CD4-positive, alpha-beta memory T cell (primary cell): ENCODE data around the gene SLC25A45. TPM values are rescaled to one million over a fixed set of nuclear protein-coding genes. Genes with fewer than 3 reads are reported as not detected.
A peak's percentile ranks its signal among the peaks of the same experiment; 100 is the strongest.

ENCODE experiments used
- CTCF ChIA-PET: fragments of 350-600 bp; sonication (Branson Sonifier 250); formaldehyde crosslinking; loops from one replicate; lab custom pipeline; 2021; ENCODE audit warnings: inconsistent platforms; ENCODE audit not compliant: partially characterized antibody; lab: Charles Lee
- POLR2A ChIA-PET: fragments of 350-600 bp; sonication (Branson Sonifier 250); formaldehyde crosslinking; loops from one replicate; lab custom pipeline; 2021; ENCODE audit not compliant: partially characterized antibody; lab: Charles Lee
- DNase-seq, 5 donors: peaks; one replicate each; pipeline versions ENCODE4 v3.0.0 to v3.0.0-alpha.2; 2020 to 2022; ENCODE audit warnings: mixed read lengths in 1 of 5
- H3K27ac ChIP-seq: one replicate; pipeline ENCODE4 v1.7.0; 2013; ENCODE audit warnings: low read depth, low read length
- H3K27me3 ChIP-seq: 2 replicates; pipeline ENCODE4 v1.7.0; 2013; ENCODE audit warnings: mild to moderate bottlenecking, low read length, moderate library complexity; ENCODE audit not compliant: insufficient read depth
- H3K36me3 ChIP-seq: 2 replicates; pipeline ENCODE4 v1.7.0; 2013; ENCODE audit warnings: mild to moderate bottlenecking, low read length, moderate library complexity; ENCODE audit not compliant: insufficient read depth
- H3K4me1 ChIP-seq: 2 replicates; pipeline ENCODE4 v1.7.0; 2013; ENCODE audit warnings: mild to moderate bottlenecking, low read length, moderate library complexity; ENCODE audit not compliant: insufficient read depth
- H3K4me3 ChIP-seq, 2 donors: one replicate each; pipeline ENCODE4 v1.7.0; 2013; ENCODE audit warnings: low read length in 2 of 2, mild to moderate bottlenecking in 1 of 2
- H3K9me3 ChIP-seq, 2 donors: one replicate each; pipeline ENCODE4 v1.7.0; 2013; ENCODE audit warnings: low read length in 2 of 2, control low read depth in 1 of 2; ENCODE audit not compliant: control insufficient read depth in 1 of 2
- H3K27ac Mint-ChIP-seq, 7 donors: one replicate each; pipeline ENCODE4 v1.8.0; 2020 to 2021; ENCODE audit warnings: mixed read lengths in 7 of 7, mild to moderate bottlenecking in 6 of 7, inconsistent platforms in 3 of 7, moderate library complexity in 3 of 7
- H3K27me3 Mint-ChIP-seq, 2 donors: one replicate each; pipeline ENCODE4 v1.8.0; 2020 to 2021; ENCODE audit warnings: mixed read lengths in 2 of 2
- H3K36me3 Mint-ChIP-seq, 2 donors: one replicate each; pipeline ENCODE4 v1.8.0; 2020 to 2021; ENCODE audit warnings: mixed read lengths in 2 of 2, inconsistent platforms in 1 of 2, mild to moderate bottlenecking in 1 of 2
- H3K4me1 Mint-ChIP-seq, 4 donors: one replicate each; pipeline ENCODE4 v1.8.0; 2020 to 2021; ENCODE audit warnings: mixed read lengths in 4 of 4, mild to moderate bottlenecking in 1 of 4
- H3K4me3 Mint-ChIP-seq, 8 donors: one replicate each; pipeline ENCODE4 v1.8.0; 2020 to 2021; ENCODE audit warnings: mixed read lengths in 8 of 8, mild to moderate bottlenecking in 7 of 8, moderate library complexity in 6 of 8, inconsistent platforms in 3 of 8
- H3K9me3 Mint-ChIP-seq, 8 donors: one replicate each; pipeline ENCODE4 v1.8.0; 2020 to 2021; ENCODE audit warnings: mixed read lengths in 8 of 8, mild to moderate bottlenecking in 5 of 8, inconsistent platforms in 3 of 8, moderate library complexity in 1 of 8
- intact Hi-C: fragments of 100-400 bp; cut with micrococcal nuclease; formaldehyde crosslinking; loops from one replicate; pipeline ENCODE4 v1.15.1; 2023
- polyA plus RNA-seq, 2 donors: library from polyadenylated mRNA; unstranded; fragments of 300-500 nt; fragmentation: Illumina TruSeq; gene quantifications; one replicate each; pipeline ENCODE4 v1.2.3, GENCODE V29; 2021
- total RNA-seq, 2 experiments: library from RNA; stranded (reverse); gene quantifications; one replicate each; pipeline ENCODE4 v1.2.3, GENCODE V29; 2021

Gene SLC25A45
- total and polyA plus RNA-seq, 4 experiments from 2014 or later: 7.2 to 24.2 (median 16.0) TPM

DNA sequence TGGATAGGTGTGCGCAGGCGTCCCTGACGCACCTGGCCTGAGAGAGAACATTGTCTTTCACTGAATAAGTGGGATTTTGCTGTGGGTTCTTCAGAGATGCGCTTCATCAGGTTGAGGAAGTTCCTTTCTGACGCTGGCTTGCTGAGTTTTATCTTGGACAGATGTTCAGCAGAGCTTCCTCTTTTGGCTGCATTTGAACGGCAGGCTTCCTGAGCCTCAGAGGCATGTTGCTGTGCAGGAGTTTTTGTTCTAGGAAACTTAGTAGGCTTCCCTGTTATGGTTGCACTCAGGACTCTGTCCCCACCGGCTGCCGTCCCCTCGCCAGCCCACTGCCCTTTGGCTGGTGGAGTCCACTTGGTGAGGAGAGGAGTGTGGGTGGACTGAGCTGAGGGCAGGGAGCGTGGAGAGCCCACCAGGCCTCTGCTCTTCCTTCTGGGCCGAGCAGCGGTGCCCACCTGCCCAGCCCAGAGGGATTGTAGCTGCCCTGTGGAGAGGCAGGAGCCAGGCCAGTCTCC lies 21.2 kb upstream of the SLC25A45 start:
- no peaks in the 10 kb centered on the region for H3K27me3 ChIP-seq
- H3K27me3 Mint-ChIP-seq: no peaks in the 10 kb centered on the region
- H3K4me3 Mint-ChIP-seq: no peak overlapping the region
- intact Hi-C loops: no loop called here
- H3K4me1 ChIP-seq: no peaks in the 10 kb centered on the region
- peaks cover 10 to 47% of the 10 kb centered on the region in 2 donors for H3K36me3 Mint-ChIP-seq
- no peak overlapping the region for H3K27ac ChIP-seq
- H3K4me1 Mint-ChIP-seq: peaks cover 0 to 6% (median 1%) of the 10 kb centered on the region in 4 donors
- ChIA-PET CTCF (interaction anchor here (1.1 kb wide), 1 partner anchor 105 kb away, joined by 3 read pairs; no protein-coding TSS in a partner anchor), POLR2A (interaction anchor here (1.3 to 2.6 kb wide), 3 partner anchors 19 to 126 kb away, joined by 3 to 7 read pairs (median 3); partner anchors contain the start of gene NEAT1)
- H3K27ac Mint-ChIP-seq: peak overlapping the region in 1 of 7 donors; percentile 47
- H3K9me3 ChIP-seq: no peaks in the 10 kb centered on the region
- no peaks in the 10 kb centered on the region for H3K9me3 Mint-ChIP-seq
- no peak for DNase-seq
- no peak overlapping the region for H3K4me3 ChIP-seq
- H3K36me3 ChIP-seq: peaks cover 34% of the 10 kb centered on the region

DNA sequence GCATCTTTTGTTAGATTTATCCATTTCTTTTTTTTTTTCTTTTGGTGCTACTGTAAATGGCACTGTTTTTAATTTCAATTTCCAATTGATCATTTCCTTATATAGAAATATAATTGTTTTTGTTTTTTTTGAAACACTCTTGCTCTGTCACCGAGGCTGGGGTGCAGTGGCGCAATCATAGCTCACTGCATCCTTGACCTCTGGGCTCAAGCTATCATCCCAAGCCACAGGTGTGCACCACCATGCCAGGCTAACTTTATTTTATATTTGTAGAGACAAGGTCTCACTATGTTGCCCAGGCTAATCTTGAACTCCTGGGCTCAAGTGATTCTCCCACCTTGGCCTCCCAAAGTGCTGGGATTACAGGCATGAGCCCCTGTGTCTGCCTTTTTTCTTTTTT lies 20.3 kb upstream of the SLC25A45 start:
- ChIA-PET POLR2A (interaction anchor here (0.5 to 25.9 kb wide), 3 partner anchors 73 to 127 kb away, joined by 3 to 654 read pairs (median 3); partner anchors contain the start of gene MALAT1), CTCF (interaction anchor here (1.4 kb wide), 1 partner anchor 13 kb away, joined by 5 read pairs; no protein-coding TSS in a partner anchor)
- Histone ChIP-seq H3K27me3 (no peaks in the 10 kb centered on the region), H3K4me3 (no peak overlapping the region), H3K4me1 (no peaks in the 10 kb centered on the region), H3K9me3 (no peaks in the 10 kb centered on the region), H3K36me3 (peaks cover 38% of the 10 kb centered on the region), H3K27ac (no peak overlapping the region)
- intact Hi-C loops: no loop called here
- Mint-ChIP-seq H3K27me3 (no peaks in the 10 kb centered on the region), H3K9me3 (no peaks in the 10 kb centered on the region), H3K4me1 (peaks cover 0 to 6% (median 1%) of the 10 kb centered on the region in 4 donors), H3K36me3 (peaks cover 10 to 48% of the 10 kb centered on the region in 2 donors), H3K4me3 (no peak overlapping the region), H3K27ac (peak overlapping the region in 2 of 7 donors; percentile 48 to 58)
- no peak for DNase-seq

DNA sequence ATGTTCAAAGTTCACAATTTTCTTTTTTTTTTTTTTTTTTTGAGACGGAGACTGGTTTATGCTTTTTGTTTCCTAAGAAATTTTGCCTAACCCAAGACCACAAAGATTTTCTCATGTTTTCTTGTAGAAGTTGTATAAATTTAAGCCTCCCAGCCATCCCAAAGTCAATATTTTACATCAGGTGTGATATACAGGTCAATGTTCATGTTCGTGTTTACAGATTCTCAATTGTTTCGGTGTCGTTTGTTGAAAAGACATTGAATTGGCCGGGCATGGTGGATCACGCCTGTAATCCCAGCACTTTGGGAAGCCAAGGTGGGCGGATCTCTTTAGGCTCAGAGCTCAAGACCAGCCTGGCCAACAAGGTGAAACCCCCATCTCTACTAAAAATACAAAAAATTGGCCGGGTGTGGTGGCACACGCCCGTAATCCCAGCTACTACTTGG lies 19.4 kb upstream of the SLC25A45 start:
- Histone ChIP-seq H3K27ac (no peak overlapping the region), H3K27me3 (no peaks in the 10 kb centered on the region), H3K9me3 (no peaks in the 10 kb centered on the region), H3K36me3 (peaks cover 42% of the 10 kb centered on the region), H3K4me3 (no peak overlapping the region), H3K4me1 (no peaks in the 10 kb centered on the region)
- intact Hi-C loops: no loop called here
- DNase-seq: peak in 1 of 5 donors; percentile 0
- ChIA-PET POLR2A (interaction anchor here (0.7 to 25.9 kb wide), 3 partner anchors 20 to 658 kb away, joined by 3 to 654 read pairs (median 3); partner anchors contain the start of genes MALAT1 and RASGRP2), CTCF (interaction anchor here (1.4 kb wide), 1 partner anchor 14 kb away, joined by 5 read pairs; no protein-coding TSS in a partner anchor)
- Mint-ChIP-seq H3K4me3 (no peak overlapping the region), H3K9me3 (no peaks in the 10 kb centered on the region), H3K27me3 (no peaks in the 10 kb centered on the region), H3K27ac (peak overlapping the region in 2 of 7 donors; percentile 68 to 78), H3K36me3 (peaks cover 16 to 53% of the 10 kb centered on the region in 2 donors), H3K4me1 (peaks cover 0 to 6% (median 2%) of the 10 kb centered on the region in 4 donors)

DNA sequence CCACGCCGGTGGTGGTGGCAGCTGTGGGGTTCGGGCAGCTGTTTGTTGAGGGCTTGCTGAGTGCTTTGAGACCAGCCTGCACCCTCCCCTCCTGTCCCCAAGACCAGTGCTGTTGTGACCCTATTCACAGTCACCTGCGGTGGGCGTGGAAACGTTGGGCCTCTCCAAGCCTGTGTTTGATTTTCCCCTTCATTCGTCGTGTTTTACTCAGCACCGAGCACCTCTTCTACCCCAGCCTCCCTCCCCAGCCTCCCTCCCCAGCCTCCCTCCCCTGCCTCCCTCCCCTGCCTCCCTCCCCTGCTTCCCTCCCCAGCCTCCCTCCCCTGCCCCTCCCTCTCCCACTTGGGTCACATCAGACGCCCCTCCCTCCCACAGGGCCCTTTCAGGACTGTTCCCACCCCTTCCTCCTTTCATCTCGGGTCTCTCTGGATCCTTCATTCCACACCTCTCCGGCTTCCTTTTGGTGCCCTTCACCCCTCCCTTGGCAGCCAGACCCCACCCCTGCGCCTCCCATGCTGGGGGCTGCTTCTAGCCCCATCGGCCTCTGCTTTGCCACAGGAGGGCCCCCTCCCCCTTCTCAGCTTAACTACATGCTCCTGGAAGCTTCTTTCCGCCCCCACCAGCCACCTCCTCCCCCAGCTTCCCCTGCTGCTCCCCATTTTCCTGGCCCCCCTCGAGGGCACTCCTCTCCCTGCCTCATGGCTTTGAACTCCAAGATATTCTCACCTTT lies 18.8 kb upstream of the SLC25A45 start:
- H3K9me3 Mint-ChIP-seq: no peaks in the 10 kb centered on the region
- Histone ChIP-seq H3K4me1 (no peaks in the 10 kb centered on the region), H3K27ac (no peak overlapping the region), H3K36me3 (peaks cover 42% of the 10 kb centered on the region), H3K27me3 (no peaks in the 10 kb centered on the region), H3K4me3 (no peak overlapping the region), H3K9me3 (no peaks in the 10 kb centered on the region)
- ChIA-PET POLR2A (interaction anchor here (0.7 to 25.9 kb wide), 8 partner anchors 12 to 657 kb away, joined by 3 to 654 read pairs (median 4); partner anchors contain the start of genes FRMD8, MALAT1 and RASGRP2), CTCF (no interaction called here)
- no peaks in the 10 kb centered on the region for H3K27me3 Mint-ChIP-seq
- H3K4me1 Mint-ChIP-seq: peaks cover 0 to 6% (median 2%) of the 10 kb centered on the region in 4 donors
- H3K36me3 Mint-ChIP-seq: peaks cover 16 to 53% of the 10 kb centered on the region in 2 donors
- H3K4me3 Mint-ChIP-seq: no peak overlapping the region
- intact Hi-C loops: no loop called here
- H3K27ac Mint-ChIP-seq: peak overlapping the region in 1 of 7 donors; percentile 78
- peak in 1 of 5 donors; percentile 3 for DNase-seq

DNA sequence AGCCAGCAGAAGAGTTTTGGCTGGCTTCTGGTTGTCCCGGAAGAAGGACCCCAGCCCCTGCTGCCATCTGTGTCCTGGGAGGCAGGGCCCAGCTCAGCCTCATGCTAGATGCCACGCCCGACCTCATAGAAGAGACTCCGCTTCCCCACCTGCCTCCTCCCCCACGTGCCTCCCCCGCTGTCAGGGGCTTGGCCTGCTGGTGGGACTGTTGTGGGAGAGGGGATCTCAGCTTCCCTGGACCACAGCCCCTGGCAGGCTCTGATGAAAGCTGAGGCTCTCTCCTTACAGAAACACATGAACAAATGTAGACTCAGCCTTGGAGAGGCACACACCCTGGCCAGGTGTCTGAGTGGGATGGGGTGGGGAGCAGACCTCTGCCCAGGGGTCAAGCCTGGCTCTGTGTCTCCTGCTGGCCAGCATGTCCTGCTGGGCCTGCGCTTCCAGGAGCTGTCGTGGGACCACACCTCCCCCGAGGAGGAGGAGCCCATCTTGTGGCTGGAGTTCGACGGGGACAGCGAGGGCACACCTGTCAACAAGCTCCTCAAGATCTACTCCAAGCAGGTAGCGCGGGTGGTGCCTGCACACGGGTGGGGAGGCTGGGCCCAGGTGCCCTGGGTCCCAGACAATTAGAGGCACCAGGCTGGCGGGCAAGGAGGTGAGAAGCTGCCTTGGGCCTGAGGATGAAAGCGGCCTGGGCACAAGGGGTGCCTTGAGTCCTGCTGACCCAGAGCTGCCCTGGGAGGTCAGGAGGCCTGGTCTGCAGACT lies 18.0 kb upstream of the SLC25A45 start:
- H3K4me1 ChIP-seq: no peaks in the 10 kb centered on the region
- H3K4me3 Mint-ChIP-seq: no peak overlapping the region
- no peaks in the 10 kb centered on the region for H3K27me3 Mint-ChIP-seq
- peak overlapping the region in 2 of 7 donors; percentile 11 to 65 for H3K27ac Mint-ChIP-seq
- DNase-seq: peak in 1 of 5 donors; percentile 9
- no peaks in the 10 kb centered on the region for H3K9me3 Mint-ChIP-seq
- H3K27me3 ChIP-seq: no peaks in the 10 kb centered on the region
- H3K4me1 Mint-ChIP-seq: peaks cover 0 to 6% (median 2%) of the 10 kb centered on the region in 4 donors
- intact Hi-C loops: no loop called here
- no peak overlapping the region for H3K27ac ChIP-seq
- no peak overlapping the region for H3K4me3 ChIP-seq
- ChIA-PET POLR2A (interaction anchor here (1.1 to 25.9 kb wide), 6 partner anchors 11 to 104 kb away, joined by 3 to 654 read pairs (median 6); partner anchors contain the start of genes FRMD8 and MALAT1), CTCF (no interaction called here)
- H3K36me3 ChIP-seq: peaks cover 45% of the 10 kb centered on the region
- H3K9me3 ChIP-seq: no peaks in the 10 kb centered on the region
- H3K36me3 Mint-ChIP-seq: peaks cover 16 to 55% of the 10 kb centered on the region in 2 donors

DNA sequence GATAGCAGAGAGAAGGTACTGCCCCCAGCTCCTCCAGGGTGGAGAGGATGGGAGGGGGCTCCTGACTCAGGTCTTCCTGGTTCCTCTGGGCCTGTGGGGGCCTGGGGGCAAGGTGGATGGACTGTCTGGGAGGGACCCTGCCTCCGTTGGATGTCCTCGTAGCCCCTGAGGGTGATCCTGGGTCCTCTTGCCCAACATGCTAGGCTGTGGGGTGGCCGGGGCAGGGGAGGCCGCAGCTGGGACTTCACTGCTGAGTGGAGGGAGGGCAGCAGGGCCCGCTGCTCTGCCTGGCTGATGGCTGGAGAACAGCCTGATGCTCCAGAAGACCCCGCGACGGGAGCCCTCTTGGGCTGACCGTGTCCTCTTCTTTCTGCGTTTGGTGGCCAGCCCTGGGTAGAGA lies 17.4 kb upstream of the SLC25A45 start:
- Histone ChIP-seq H3K27me3 (no peaks in the 10 kb centered on the region), H3K4me3 (no peak overlapping the region), H3K4me1 (no peaks in the 10 kb centered on the region), H3K9me3 (no peaks in the 10 kb centered on the region), H3K36me3 (peaks cover 42% of the 10 kb centered on the region), H3K27ac (no peak overlapping the region)
- Mint-ChIP-seq H3K4me3 (no peak overlapping the region), H3K36me3 (peaks cover 16 to 56% of the 10 kb centered on the region in 2 donors), H3K9me3 (no peaks in the 10 kb centered on the region), H3K27me3 (no peaks in the 10 kb centered on the region), H3K4me1 (peaks cover 0 to 6% (median 2%) of the 10 kb centered on the region in 4 donors), H3K27ac (no peak overlapping the region)
- POLR2A ChIA-PET: interaction anchor here (1.3 to 25.9 kb wide), 4 partner anchors 11 to 105 kb away, joined by 5 to 654 read pairs (median 8); partner anchors contain the start of genes FRMD8 and MALAT1
- peak in 1 of 5 donors; percentile 23 for DNase-seq
- intact Hi-C loops: no loop called here
- CTCF ChIA-PET: no interaction called here
